DND-41 (cell line): Measurements from ENCODE around the gene SLC16A3.

Experiments
- ATAC-seq: fragments of 200-7000 bp; cut with Tn5 transposase; 3 replicates; pipeline ENCODE4 v1.9.1; 2021; ENCODE audit warnings: low read depth; ENCODE audit not compliant: insufficient read depth
- DNase-seq: peaks from one replicate; pipeline ENCODE4 v3.0.0-alpha.2; 2020
- H2AFZ ChIP-seq: 2 replicates; pipeline ENCODE4 v1.6.0; 2012; ENCODE audit warnings: low read depth, low read length
- H3K27ac ChIP-seq: 2 replicates; pipeline ENCODE4 v1.5.1; 2012; ENCODE audit warnings: low read length, inconsistent platforms
- H3K27me3 ChIP-seq: fragments of 200-600 bp; sonication (generic); 2 replicates; pipeline ENCODE4 v1.6.0; 2012; ENCODE audit warnings: low read length, mild to moderate bottlenecking, inconsistent platforms; ENCODE audit not compliant: insufficient read depth, poor library complexity
- H3K36me3 ChIP-seq: 2 replicates; pipeline ENCODE4 v1.5.1; 2012; ENCODE audit warnings: low read length, inconsistent platforms; ENCODE audit not compliant: insufficient read depth
- H3K4me1 ChIP-seq: 2 replicates; pipeline ENCODE4 v1.5.1; 2012; ENCODE audit warnings: mild to moderate bottlenecking, low read length; ENCODE audit not compliant: insufficient read depth
- H3K4me2 ChIP-seq: 2 replicates; pipeline ENCODE4 v1.6.0; 2012; ENCODE audit warnings: mild to moderate bottlenecking, moderate library complexity, low read length, inconsistent platforms; ENCODE audit not compliant: insufficient read depth
- H3K4me3 ChIP-seq, 2 experiments: fragments of 200-600 bp in 1 of 2; shearing (Covaris generic) in 1 of 2; 2 replicates each; pipeline ENCODE4 v1.5.1; 2012 to 2016; ENCODE audit warnings: inconsistent platforms in 2 of 2, low read length in 2 of 2, mild to moderate bottlenecking in 2 of 2, low read depth in 1 of 2, moderate library complexity in 1 of 2
- H3K79me2 ChIP-seq: 2 replicates; pipeline ENCODE4 v1.6.0; 2012; ENCODE audit warnings: low read length, inconsistent platforms; ENCODE audit not compliant: insufficient read depth
- H3K9ac ChIP-seq: 2 replicates; pipeline ENCODE4 v1.6.0; 2012; ENCODE audit warnings: low read depth, mild to moderate bottlenecking, inconsistent platforms, low read length, moderate library complexity
- H3K9me3 ChIP-seq: 2 replicates; pipeline ENCODE4 v1.5.1; 2012; ENCODE audit warnings: low read length, moderate library complexity, mild to moderate bottlenecking, inconsistent platforms; ENCODE audit not compliant: insufficient read depth, severe bottlenecking
- H4K20me1 ChIP-seq: 2 replicates; pipeline ENCODE4 v1.6.0; 2012; ENCODE audit warnings: low read length; ENCODE audit not compliant: insufficient read depth
- EZH2 ChIP-seq: IDR thresholded peaks from 3 replicates; pipeline ENCODE4 v1.6.1; 2012; ENCODE audit warnings: borderline replicate concordance, low read depth, mild to moderate bottlenecking, moderate library complexity, low read length, inconsistent platforms; ENCODE audit not compliant: severe bottlenecking
- TF ChIP-seq, protein P1 (sequence below): IDR thresholded peaks from 2 replicates; pipeline ENCODE4 v1.5.1; 2012; ENCODE audit warnings: borderline replicate concordance, low read length, moderate library complexity, mild to moderate bottlenecking; ENCODE audit not compliant: poor library complexity, severe bottlenecking; ENCODE audit errors: extremely low read depth

The SLC16A3 gene

DNA sequence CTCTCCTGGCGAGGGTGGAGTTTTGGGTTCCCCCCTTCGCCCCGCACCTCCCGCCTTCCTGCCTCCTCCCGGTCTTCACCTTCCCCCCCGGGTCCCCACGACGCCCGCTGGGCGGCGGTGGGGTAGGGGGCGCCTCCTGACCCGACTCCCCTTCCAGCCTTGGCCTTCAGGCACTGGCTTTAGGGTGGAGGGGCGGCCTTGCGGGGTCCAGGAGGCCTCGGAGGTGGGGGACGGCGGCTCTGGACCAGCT lies 2.4 kb downstream of the SLC16A3 start:
- Histone ChIP-seq H3K79me2 (peaks cover 3% of the 10 kb centered on the region; the same call in 1 of the 2 replicates), H3K4me1 (peaks cover 27% of the 10 kb centered on the region), H2AFZ (no peak overlapping the region), H3K4me2 (no peak overlapping the region), H3K9me3 (no peaks in the 10 kb centered on the region), H3K4me3 (no peak overlapping the region), H3K9ac (no peak overlapping the region), H3K27ac (no peak overlapping the region), H4K20me1 (no peaks in the 10 kb centered on the region; the same call in 1 of the 2 replicates), H3K27me3 (peaks cover 3% of the 10 kb centered on the region), H3K36me3 (no peaks in the 10 kb centered on the region)
- TF ChIP-seq EZH2 = no peak
- ATAC-seq = no peak
- no peak for DNase-seq

DNA sequence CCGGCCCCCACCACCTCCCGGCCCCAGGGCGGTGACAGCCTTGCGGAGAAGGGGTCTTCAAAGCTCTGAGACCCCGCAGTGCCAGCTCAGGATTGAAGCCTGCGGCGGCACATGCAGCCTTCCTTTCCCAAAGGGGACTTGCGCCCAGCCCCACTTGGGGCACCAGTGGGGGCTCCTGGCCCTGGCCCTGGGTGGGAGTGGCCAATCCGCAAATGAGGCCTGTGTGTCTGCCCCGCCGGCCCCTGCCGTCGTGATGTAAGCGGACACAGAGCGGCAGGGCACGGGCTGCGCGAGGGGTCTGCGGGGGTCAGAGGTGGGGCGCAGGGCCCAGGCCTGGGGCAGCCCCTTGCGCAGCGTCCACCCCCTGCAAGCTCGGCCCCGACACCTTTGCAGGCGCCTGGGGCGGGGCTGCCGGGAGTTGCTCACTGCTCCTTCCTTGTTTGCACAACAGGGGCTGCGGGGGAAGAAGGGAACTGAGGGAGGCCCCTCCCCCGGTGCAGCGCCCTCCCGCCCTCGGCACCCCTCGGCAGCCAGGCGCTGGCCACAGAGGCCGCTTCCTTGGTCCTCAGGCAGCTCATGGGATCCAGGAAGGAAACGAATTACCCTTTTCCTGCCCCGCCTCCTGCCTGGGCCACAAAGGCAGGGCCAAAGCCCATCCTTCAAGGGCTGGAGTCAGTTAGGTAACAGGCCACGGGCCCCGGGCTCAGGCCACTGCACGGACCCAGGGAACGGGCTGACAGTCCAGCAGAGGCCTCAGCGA lies 2.9 kb downstream of the SLC16A3 start:
- Histone ChIP-seq H3K4me2 (no peak overlapping the region), H3K4me1 (peaks cover 32% of the 10 kb centered on the region), H3K9me3 (no peaks in the 10 kb centered on the region), H3K79me2 (peaks cover 3% of the 10 kb centered on the region; the same call in 1 of the 2 replicates), H3K9ac (no peak overlapping the region), H3K27me3 (peaks cover 3% of the 10 kb centered on the region), H3K4me3 (no peak overlapping the region), H3K36me3 (peaks cover 2% of the 10 kb centered on the region; the same call in 1 of the 2 replicates), H2AFZ (no peak overlapping the region), H3K27ac (no peak overlapping the region), H4K20me1 (peaks cover 2% of the 10 kb centered on the region; the same call in 1 of the 2 replicates)
- DNase-seq = no peak
- no peak for ATAC-seq
- TF ChIP-seq, protein P1, sequence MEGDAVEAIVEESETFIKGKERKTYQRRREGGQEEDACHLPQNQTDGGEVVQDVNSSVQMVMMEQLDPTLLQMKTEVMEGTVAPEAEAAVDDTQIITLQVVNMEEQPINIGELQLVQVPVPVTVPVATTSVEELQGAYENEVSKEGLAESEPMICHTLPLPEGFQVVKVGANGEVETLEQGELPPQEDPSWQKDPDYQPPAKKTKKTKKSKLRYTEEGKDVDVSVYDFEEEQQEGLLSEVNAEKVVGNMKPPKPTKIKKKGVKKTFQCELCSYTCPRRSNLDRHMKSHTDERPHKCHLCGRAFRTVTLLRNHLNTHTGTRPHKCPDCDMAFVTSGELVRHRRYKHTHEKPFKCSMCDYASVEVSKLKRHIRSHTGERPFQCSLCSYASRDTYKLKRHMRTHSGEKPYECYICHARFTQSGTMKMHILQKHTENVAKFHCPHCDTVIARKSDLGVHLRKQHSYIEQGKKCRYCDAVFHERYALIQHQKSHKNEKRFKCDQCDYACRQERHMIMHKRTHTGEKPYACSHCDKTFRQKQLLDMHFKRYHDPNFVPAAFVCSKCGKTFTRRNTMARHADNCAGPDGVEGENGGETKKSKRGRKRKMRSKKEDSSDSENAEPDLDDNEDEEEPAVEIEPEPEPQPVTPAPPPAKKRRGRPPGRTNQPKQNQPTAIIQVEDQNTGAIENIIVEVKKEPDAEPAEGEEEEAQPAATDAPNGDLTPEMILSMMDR = no peak
- TF ChIP-seq EZH2 = no peak

DNA sequence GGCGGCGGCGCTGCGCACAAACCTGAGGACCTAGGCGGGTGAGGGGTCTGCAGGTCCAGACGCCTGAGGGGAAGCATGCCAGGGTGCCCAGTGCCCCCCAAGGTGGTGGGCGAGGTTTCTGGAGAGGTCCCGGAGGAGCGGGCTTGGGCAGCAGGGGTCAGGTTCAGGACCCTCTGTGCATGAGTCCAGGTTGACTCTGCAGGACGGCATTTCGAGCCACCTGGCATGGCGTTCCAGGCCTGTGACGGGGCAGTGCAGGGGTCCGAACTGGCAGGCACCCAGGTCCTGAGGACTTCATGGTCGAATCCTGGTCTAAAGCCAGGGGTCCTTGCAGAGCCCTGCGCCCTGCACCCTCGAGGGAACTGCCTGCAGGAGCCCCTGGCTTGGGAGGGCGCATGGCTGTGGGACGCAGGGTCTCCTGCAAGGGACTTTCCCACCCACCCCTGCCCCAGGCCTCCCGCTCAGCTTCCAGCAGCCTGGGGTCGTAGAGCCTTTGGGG lies 3.5 kb downstream of the SLC16A3 start:
- H2AFZ ChIP-seq = no peak overlapping the region
- H3K4me3 ChIP-seq = no peak overlapping the region
- no peak overlapping the region for H3K27ac ChIP-seq
- H3K4me1 ChIP-seq = peaks cover 30% of the 10 kb centered on the region
- H3K9me3 ChIP-seq = no peaks in the 10 kb centered on the region
- DNase-seq = no peak
- peaks cover 5% of the 10 kb centered on the region; the same call in 1 of the 2 replicates for H4K20me1 ChIP-seq
- H3K36me3 ChIP-seq = peaks cover 8% of the 10 kb centered on the region; the same call in 1 of the 2 replicates
- no peak for ATAC-seq
- H3K27me3 ChIP-seq = peaks cover 3% of the 10 kb centered on the region
- H3K4me2 ChIP-seq = no peak overlapping the region
- H3K9ac ChIP-seq = no peak overlapping the region
- peaks cover 3% of the 10 kb centered on the region; the same call in 1 of the 2 replicates for H3K79me2 ChIP-seq
- no peak for TF ChIP-seq EZH2
- TF ChIP-seq, protein P1 = no peak

DNA sequence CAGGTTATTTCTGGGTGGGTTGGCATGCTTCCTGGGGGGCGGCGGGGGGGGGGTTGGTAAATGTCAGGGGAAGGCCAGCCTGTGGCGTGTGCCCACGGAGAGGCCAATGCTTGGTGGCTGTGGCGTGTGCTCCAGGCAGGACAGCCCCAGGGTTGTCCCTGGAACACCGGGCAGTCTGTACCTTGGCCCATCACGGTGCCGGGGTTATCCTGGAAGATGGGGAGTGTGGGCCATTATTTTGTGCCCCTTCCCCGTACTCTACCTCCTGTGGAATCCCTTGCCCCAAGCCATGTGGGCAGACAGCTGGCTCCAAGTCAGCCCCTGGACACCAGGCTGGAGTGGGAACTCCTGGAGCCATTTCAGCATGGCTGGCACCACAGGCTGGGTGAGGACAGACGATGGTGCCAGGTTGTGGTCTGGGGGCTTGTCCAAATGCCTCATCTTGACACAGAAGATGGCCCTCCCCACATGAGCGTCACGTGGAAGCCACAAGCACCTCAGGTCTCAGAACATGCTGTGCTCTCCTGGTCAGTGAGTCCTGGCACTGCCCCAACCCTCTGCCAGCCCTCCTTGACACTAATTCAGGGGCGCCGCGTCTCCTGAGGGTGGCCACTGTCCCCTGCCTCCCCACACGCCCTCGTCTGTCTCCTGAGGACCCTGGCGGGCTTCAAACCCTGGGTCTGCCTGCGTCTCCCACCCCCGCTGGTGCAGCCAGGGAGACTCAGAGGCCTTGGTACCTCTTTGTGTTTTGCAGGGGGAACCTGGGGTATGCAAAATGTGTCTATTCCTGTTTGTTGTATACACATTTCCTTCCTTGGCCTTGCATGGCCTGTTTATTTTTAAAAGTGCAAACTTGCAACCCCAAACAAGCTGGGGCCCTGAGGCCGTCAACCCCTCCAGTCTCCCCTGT lies 4.3 kb downstream of the SLC16A3 start:
- ATAC-seq = no peak
- Histone ChIP-seq H4K20me1 (peaks cover 5% of the 10 kb centered on the region; the same call in 1 of the 2 replicates), H3K36me3 (peaks cover 8% of the 10 kb centered on the region; the same call in 1 of the 2 replicates), H3K9ac (no peak overlapping the region), H3K4me2 (no peak overlapping the region), H3K79me2 (peaks cover 3% of the 10 kb centered on the region; the same call in 1 of the 2 replicates), H2AFZ (no peak overlapping the region), H3K27me3 (peaks cover 3% of the 10 kb centered on the region), H3K27ac (no peak overlapping the region), H3K4me3 (no peak overlapping the region), H3K4me1 (peaks cover 22% of the 10 kb centered on the region), H3K9me3 (no peaks in the 10 kb centered on the region)
- TF ChIP-seq, protein P1 = no peak
- no peak for TF ChIP-seq EZH2
- DNase-seq = no peak
